Frontal cortex (tissue), 1 donor: ENCODE results near the gene COPB1. TPM values are rescaled to one million over a fixed set of nuclear protein-coding genes. Genes with fewer than 3 reads are reported as not detected.

Source experiments
- small RNA-seq: library from RNA; depleted of rRNA; stranded (forward); fragments of <200 nt; gene quantifications from one replicate; pipeline ENCODE3, GENCODE V24; 2014
- total RNA-seq: library from RNA; depleted of rRNA; stranded (reverse); fragments of >200 nt; gene quantifications from one replicate; pipeline ENCODE4 v1.2.3, GENCODE V29; 2014

COPB1 gene
- total RNA-seq, 1 donor from 2014 or later = 170 TPM

Small RNAs within 50 kb of the gene (small RNA-seq; reads per million reads assigned to genes)
- not detected for gene RNU7-49P

Other genes starting within 250 kb of the COPB1 start
- gene RRAS2, start 140.6 kb downstream of the COPB1 start, total RNA-seq = 58.3 TPM
- 163 TPM for gene PSMA1, start 20.6 kb upstream of the COPB1 start, total RNA-seq
- 20.4 TPM for gene PDE3B, start 144.0 kb upstream of the COPB1 start, total RNA-seq